KOPT-K1 (cell line): ENCODE measurements around the gene ACBD5.
A peak's percentile ranks its signal among the peaks of the same experiment; 100 is the strongest.
"Not testable (repeated sequence)": the region's sequence is repeated elsewhere in the genome, so short reads cannot be mapped to it uniquely, and the experiment has no call there.

Experiments
- H3K27ac ChIP-seq: fragments of 200-600 bp; sonication (generic); 2 replicates; pipeline ENCODE4 v1.5.1; 2016; ENCODE audit warnings: antibody characterized with exemption, mild to moderate bottlenecking, low read depth, low read length; ENCODE audit not compliant: poor library complexity, severe bottlenecking
- H3K36me3 ChIP-seq: fragments of 200-600 bp; sonication (generic); 2 replicates; pipeline ENCODE4 v1.5.1; 2017; ENCODE audit warnings: antibody characterized with exemption, mild to moderate bottlenecking, low read length, moderate library complexity; ENCODE audit not compliant: insufficient read depth
- H3K9me3 ChIP-seq: fragments of 200-600 bp; sonication (generic); 2 replicates; pipeline ENCODE4 v1.5.1; 2017; ENCODE audit warnings: antibody characterized with exemption, low read length, mild to moderate bottlenecking; ENCODE audit not compliant: insufficient read depth, poor library complexity, severe bottlenecking

The ACBD5 gene

GRCh38 chr10:27240212-27241009 is at the start of gene ACBD5:
Gene ACBD5, minus strand, starts transcription at chr10:27240797. Its CDS starts 109 bp downstream, at chr10:27240688.
- peak within 1 kb of the TSS; percentile 88 for H3K27ac ChIP-seq
- no peaks in the 10 kb centered on the region for H3K9me3 ChIP-seq
- H3K36me3 ChIP-seq = 0 out of 2 replicates have a peak, but pooled peaks cover 3% of the 10 kb centered on the region

GRCh38 chr10:27285093-27285492 is 44.5 kb upstream of the ACBD5 start:
- Histone ChIP-seq H3K36me3 (no peaks in the 10 kb centered on the region), H3K9me3 (no peaks in the 10 kb centered on the region), H3K27ac (no peak overlapping the region)

GRCh38 chr10:27276581-27276980 is 36.0 kb upstream of the ACBD5 start:
- Histone ChIP-seq H3K9me3 (no peaks in the 10 kb centered on the region), H3K27ac (no peak overlapping the region), H3K36me3 (no peaks in the 10 kb centered on the region)

- not testable (repeated sequence) for H3K9me3 ChIP-seq, H3K36me3 ChIP-seq, H3K27ac ChIP-seq
Measured at GRCh38 chr10:27266025-27266424, 25.4 kb upstream of the ACBD5 start.

- H3K27ac ChIP-seq, H3K9me3 ChIP-seq, H3K36me3 ChIP-seq: not testable (repeated sequence)
Measured at GRCh38 chr10:27262788-27263187, 22.2 kb upstream of the ACBD5 start.

GRCh38 chr10:27258838-27259812 is 18.5 kb upstream of the ACBD5 start:
- H3K9me3 ChIP-seq = peaks cover 4% of the 10 kb centered on the region
- no peaks in the 10 kb centered on the region for H3K36me3 ChIP-seq
- H3K27ac ChIP-seq = no peak overlapping the region

- H3K27ac ChIP-seq = no peak overlapping the region
- H3K9me3 ChIP-seq = peaks cover 4% of the 10 kb centered on the region
- H3K36me3 ChIP-seq = no peaks in the 10 kb centered on the region
Measured at GRCh38 chr10:27258492-27258837, 17.9 kb upstream of the ACBD5 start.

GRCh38 chr10:27256299-27257189 is 15.9 kb upstream of the ACBD5 start:
- Histone ChIP-seq H3K27ac (no peak overlapping the region), H3K36me3 (no peaks in the 10 kb centered on the region), H3K9me3 (peaks cover 4% of the 10 kb centered on the region)

GRCh38 chr10:27253576-27253975 is 13.0 kb upstream of the ACBD5 start:
- Histone ChIP-seq H3K27ac (no peak overlapping the region), H3K36me3 (no peaks in the 10 kb centered on the region), H3K9me3 (peaks cover 4% of the 10 kb centered on the region)

GRCh38 chr10:27252267-27253000 is 11.8 kb upstream of the ACBD5 start:
- Histone ChIP-seq H3K27ac (no peak overlapping the region), H3K9me3 (peaks cover 1% of the 10 kb centered on the region)

GRCh38 chr10:27251554-27251953 is 11.0 kb upstream of the ACBD5 start:
- Histone ChIP-seq H3K9me3 (no peaks in the 10 kb centered on the region), H3K36me3 (no peaks in the 10 kb centered on the region)

More at GRCh38 chr10:27252267-27253000, 11.8 kb upstream of the ACBD5 start:
- H3K36me3 ChIP-seq = no peaks in the 10 kb centered on the region

GRCh38 chr10:27248215-27248614 is 7.6 kb upstream of the ACBD5 start:
- Histone ChIP-seq H3K27ac (no peak overlapping the region), H3K9me3 (no peaks in the 10 kb centered on the region), H3K36me3 (no peaks in the 10 kb centered on the region)

More at GRCh38 chr10:27251554-27251953, 11.0 kb upstream of the ACBD5 start:
- H3K27ac ChIP-seq = no peak overlapping the region

GRCh38 chr10:27247441-27247840 is 6.8 kb upstream of the ACBD5 start:
- Histone ChIP-seq H3K9me3 (no peaks in the 10 kb centered on the region), H3K27ac (no peak overlapping the region), H3K36me3 (no peaks in the 10 kb centered on the region)

- no peak overlapping the region for H3K27ac ChIP-seq
- H3K36me3 ChIP-seq = no peaks in the 10 kb centered on the region
- no peaks in the 10 kb centered on the region for H3K9me3 ChIP-seq
Measured at GRCh38 chr10:27247006-27247405, 6.4 kb upstream of the ACBD5 start.
